Upper lobe of left lung (tissue), 4 donors: ENCODE data around the gene OSBPL10.

ENCODE experiments used
- CTCF ChIP-seq, 6 experiments: fragments of 450-650 bp in 4 of 6; fragments of 200-600 bp in 2 of 6; sonication (generic) in 2 of 6; IDR thresholded peaks; one replicate each; pipeline ENCODE4 v1.5.1; 2016 to 2019; ENCODE audit warnings: antibody characterized with exemption in 6 of 6
- EP300 ChIP-seq, 4 donors: sonication (generic); formaldehyde crosslinking; IDR thresholded peaks; one replicate each; pipeline ENCODE4 v1.5.1; 2017; ENCODE audit warnings: antibody characterized with exemption in 4 of 4, control low read depth in 2 of 4
- POLR2AphosphoS5 ChIP-seq, 2 donors: sonication (generic); formaldehyde crosslinking; IDR thresholded peaks; one replicate each; pipeline ENCODE4 v1.5.1; 2017; ENCODE audit warnings: antibody characterized with exemption in 2 of 2

GRCh38 chr3:31688984-31689383 lies 292.1 kb downstream of the OSBPL10 start:
- TF ChIP-seq CTCF (IDR thresholded peaks at IDR 0.05) (no peak), EP300 (IDR thresholded peaks at IDR 0.05) (no peak), POLR2AphosphoS5 (IDR thresholded peaks at IDR 0.05) (no peak)
